ENCODE measurements around the gene CRY1. TPM values are rescaled to one million over a fixed set of nuclear protein-coding genes. Genes with fewer than 3 reads are reported as not detected.

Gene CRY1
- total RNA-seq, 2 donors from 2014 or later = 11.6 to 12.2 TPM

DNA sequence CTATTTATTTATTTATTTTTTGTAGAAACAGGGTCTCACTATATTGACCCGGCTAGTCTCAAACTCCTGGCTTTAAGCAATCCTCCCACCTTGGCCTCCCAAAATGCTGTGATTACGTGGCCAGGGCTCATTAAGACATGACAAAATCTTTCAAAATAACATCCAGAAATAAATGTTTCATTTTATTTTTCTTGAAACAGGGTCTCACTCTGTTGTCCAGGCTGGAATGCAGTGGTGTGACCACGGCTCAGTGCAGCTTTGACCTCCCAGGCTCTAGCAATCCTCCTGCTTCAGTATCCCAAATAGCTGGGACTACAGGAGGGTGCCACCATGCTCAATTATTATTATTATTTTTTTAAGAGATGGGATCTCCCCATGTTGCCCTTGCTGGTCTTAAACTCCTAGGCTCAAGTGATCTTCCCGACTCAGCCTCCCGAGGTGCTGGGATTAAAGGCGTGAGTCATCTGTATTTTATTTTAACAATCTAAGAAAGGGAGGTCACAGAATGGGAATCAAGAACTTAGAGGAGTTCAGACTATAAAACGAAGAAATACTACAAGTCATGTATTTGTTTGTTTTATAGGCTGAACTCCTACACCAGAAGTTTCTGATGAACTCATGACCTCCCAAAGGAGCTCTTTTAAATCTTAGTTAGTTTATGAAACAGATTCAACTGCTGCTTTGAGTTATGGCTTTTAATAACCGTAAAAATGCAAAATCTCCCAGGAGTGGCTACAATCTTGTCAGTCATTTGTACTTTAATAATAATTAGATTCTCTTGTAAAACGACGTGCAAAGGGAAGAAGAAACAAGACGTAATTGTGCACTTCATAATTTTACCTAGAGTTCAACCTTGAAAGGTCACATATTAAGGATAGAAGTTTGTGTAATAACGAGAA, 139.7 kb downstream of the CRY1 start:
- intact Hi-C loops (cut with DNase I, micrococcal nuclease) = no loop called here
- DNase-seq (no peak), ATAC-seq (no peak)

DNA sequence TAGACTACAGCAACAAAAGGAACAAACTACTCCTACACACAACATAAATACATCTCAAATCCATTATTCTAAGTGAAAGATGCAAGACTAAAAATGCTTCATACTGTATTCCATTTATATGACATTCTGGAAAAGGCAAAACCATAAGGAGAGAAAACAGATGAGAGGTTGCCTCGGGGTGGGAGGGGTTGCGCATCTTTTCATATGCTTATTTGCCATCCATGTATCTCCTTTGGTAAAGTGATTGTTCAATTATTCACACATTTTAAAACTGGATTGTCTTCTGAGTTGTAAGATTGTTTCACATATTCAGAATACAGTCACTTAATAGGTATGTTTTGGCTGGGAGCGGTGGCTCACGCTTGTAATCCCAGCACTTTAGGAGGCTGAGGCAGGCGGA, 142.8 kb downstream of the CRY1 start:
- intact Hi-C loops (cut with DNase I, micrococcal nuclease) = no loop called here
- no peak for ATAC-seq
- DNase-seq = no peak

DNA sequence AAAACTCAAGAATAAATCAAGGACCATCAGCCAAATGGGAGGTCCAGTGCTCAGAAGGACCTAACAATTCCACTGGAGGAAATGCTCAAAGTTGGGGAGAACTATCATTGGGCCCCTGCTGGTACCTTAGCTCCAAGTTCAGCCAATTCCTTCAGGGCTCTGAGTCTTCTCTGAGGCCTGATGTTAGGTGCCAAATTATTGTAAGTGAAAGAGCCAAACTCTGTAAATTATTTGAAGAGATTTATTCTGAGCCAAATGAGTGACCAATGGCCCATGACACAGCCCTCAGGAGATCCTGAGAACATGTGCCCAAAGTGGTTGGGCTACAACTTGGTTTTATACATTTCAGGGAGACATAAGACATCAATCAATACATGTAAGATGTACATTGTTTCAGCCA, 145.9 kb downstream of the CRY1 start:
- ATAC-seq = no peak
- intact Hi-C loops (cut with DNase I, micrococcal nuclease) = no loop called here
- no peak for DNase-seq

DNA sequence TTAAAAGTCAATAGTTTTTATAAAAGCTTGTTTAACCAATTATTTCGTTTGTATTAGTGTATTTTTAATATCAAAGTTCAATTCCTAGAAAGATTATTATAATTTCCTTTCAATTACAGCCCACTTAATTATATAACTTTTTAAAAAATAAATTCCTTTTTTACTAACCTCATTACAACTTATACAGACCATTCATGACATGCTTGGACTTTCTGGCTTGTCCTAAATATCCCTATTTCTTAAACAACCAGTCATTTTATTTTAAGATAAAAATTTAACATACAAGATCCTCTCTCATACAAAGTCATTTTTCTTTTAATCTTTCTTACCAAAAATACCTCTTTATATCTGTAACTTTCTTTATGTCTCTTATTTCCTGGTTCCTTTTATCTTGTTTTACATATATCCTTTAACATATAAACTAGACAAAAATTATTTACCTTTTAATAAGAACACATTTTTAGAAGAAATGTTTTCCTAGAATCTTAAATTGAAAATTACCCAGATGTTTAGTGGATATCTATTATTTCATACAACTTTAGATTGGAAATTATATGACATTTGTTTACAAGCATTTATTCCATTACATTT, 148.0 kb downstream of the CRY1 start:
- DNase-seq (no peak), ATAC-seq (no peak)
- intact Hi-C loops (cut with DNase I, micrococcal nuclease) = no loop called here

DNA sequence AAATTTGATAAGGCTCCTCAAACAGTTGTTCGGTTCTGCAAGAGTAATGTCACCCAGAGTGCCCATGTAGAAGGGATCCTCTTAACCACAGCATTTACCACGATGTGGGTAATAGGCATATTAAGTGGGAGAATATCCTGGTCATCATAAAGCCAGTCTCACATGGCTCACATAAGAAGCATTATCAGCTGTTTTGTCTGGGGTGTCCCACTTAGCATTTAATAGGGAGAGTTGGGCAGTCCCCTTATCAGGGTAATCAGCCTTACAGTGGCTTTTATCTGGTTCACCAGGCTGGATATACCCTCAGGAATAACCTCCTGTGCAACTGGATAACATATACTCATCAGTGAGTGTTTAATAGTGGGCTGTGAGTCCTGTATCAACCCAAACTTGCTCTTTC, 150.6 kb downstream of the CRY1 start:
- intact Hi-C loops (cut with DNase I, micrococcal nuclease) = no loop called here
- DNase-seq (no peak), ATAC-seq (no peak)

DNA sequence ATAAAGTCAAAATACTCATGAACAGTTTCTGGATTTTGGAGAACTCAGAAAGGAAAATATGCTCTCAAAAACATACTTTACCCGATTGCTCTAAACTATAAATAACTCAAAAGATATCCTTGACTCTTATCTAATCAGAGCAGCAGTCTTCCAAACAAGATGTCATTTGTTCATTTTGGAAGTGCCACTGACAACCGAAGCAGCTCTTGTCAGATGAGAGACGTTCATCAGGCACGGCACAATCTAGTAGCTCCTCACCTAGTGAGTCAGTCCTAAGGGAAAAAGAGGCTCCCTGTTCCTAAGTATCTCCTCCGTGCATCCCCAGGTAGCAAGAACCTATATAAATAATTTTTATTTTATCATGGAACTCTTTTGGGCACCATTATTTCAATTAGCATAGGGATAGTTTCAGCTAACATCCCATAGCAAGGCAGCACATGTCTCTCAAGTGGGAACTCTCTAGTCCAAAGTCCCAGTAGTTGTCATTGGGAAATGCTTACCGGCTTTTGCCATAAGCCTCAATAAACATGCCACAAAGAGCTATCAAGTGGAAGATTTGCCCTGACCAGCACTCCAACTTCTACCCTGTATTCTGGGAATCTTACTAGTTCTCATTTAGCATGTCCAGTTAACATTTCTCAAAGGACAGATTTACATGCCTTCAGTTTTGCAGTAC, 151.7 kb downstream of the CRY1 start:
- no peak for DNase-seq
- no peak for ATAC-seq
- intact Hi-C loops (cut with DNase I, micrococcal nuclease) = no loop called here

Other genes with a start within 250 kb of the CRY1 start
- 10 to 100 TPM; 24.6 to 26.3 TPM for gene TMEM263, start 137.6 kb downstream of the CRY1 start, total RNA-seq
- 10 to 100 TPM in 1 of 2 donors, 1 to 10 TPM in 1; 7.7 to 10.6 TPM for gene MTERF2, start 106.4 kb downstream of the CRY1 start, total RNA-seq

Data from left colon (tissue), 2 donors.